H1 (cell line): ENCODE measurements around the gene RNF26. TPM values are rescaled to one million over a fixed set of nuclear protein-coding genes. Genes with fewer than 3 reads are reported as not detected.

Source experiments
- CTCF ChIA-PET: fragments of 300-600 bp; sonication (Branson Sonifier 250); formaldehyde crosslinking; loops from one replicate; lab custom pipeline; 2021; ENCODE audit not compliant: partially characterized antibody; lab: Charles Lee
- POLR2A ChIA-PET: fragments of 300-600 bp; sonication (Branson Sonifier 250); formaldehyde crosslinking; loops from one replicate; lab custom pipeline; 2021; ENCODE audit warnings: inconsistent platforms; ENCODE audit not compliant: partially characterized antibody; lab: Charles Lee
- DNase-seq, 2 experiments: peaks; one replicate each; pipeline versions ENCODE4 v3.0.0 to v3.0.0-alpha.2; 2010 to 2022; ENCODE audit warnings: low spot score in 2 of 2, low read depth in 1 of 2, mixed read lengths in 1 of 2
- FAIRE-seq: peaks from 2 replicates; lab custom pipeline; 2011; peaks lifted over from hg19 to GRCh38; lab: Jason Lieb, UNC
- H2AFZ ChIP-seq: 2 replicates; pipeline ENCODE4 v1.8.1; 2012; ENCODE audit warnings: low read length, inconsistent platforms
- H2AK5ac ChIP-seq: 2 replicates; pipeline ENCODE4 v1.6.1; 2013; ENCODE audit warnings: low read depth, low read length
- H2BK120ac ChIP-seq: replicated peaks from 2 replicates; pipeline ENCODE3; 2013; ENCODE audit warnings: low read depth, low read length, inconsistent platforms
- H2BK12ac ChIP-seq: 2 replicates; pipeline ENCODE4 v1.6.1; 2013; ENCODE audit warnings: low read depth, low read length
- H2BK15ac ChIP-seq: 2 replicates; pipeline ENCODE4 v1.6.1; 2013; ENCODE audit warnings: low read length
- H2BK20ac ChIP-seq: 2 replicates; pipeline ENCODE4 v1.6.1; 2013; ENCODE audit warnings: low read length
- H2BK5ac ChIP-seq: 2 replicates; pipeline ENCODE4 v1.6.1; 2013; ENCODE audit warnings: low read depth, low read length
- H3K14ac ChIP-seq: 2 replicates; pipeline ENCODE4 v1.6.1; 2013; ENCODE audit warnings: inconsistent platforms; ENCODE audit not compliant: insufficient read length
- H3K18ac ChIP-seq: 2 replicates; pipeline ENCODE4 v1.6.1; 2013; ENCODE audit warnings: low read length; ENCODE audit errors: extremely low read depth
- H3K23ac ChIP-seq: 2 replicates; pipeline ENCODE4 v1.6.1; 2013; ENCODE audit warnings: inconsistent platforms; ENCODE audit not compliant: insufficient read length
- H3K23me2 ChIP-seq: 2 replicates; pipeline ENCODE4 v1.6.1; 2013; ENCODE audit warnings: low read depth, low read length
- H3K27ac ChIP-seq: 2 replicates; pipeline ENCODE4 v1.6.1; 2011; ENCODE audit warnings: low read depth, low read length, inconsistent platforms
- H3K27me3 ChIP-seq, 4 experiments: replicated peaks in 1 of 4; 1 replicate in 1 of 4; 2 replicates in 3 of 4; pipeline versions ENCODE4 v1.6.1 to v1.8.1; 2011 to 2013; ENCODE audit warnings: low read length in 3 of 4, mild to moderate bottlenecking in 3 of 4, inconsistent platforms in 2 of 4, mixed read lengths in 2 of 4, moderate library complexity in 1 of 4; ENCODE audit not compliant: control insufficient read depth in 3 of 4, insufficient read depth in 3 of 4; ENCODE audit errors: extremely low read depth in 1 of 4
- H3K36me3 ChIP-seq, 4 experiments: 2 replicates each; pipeline versions ENCODE4 v1.6.1 to v1.8.1; 2011 to 2013; ENCODE audit warnings: mild to moderate bottlenecking in 4 of 4, low read length in 3 of 4, moderate library complexity in 2 of 4, control low read depth in 1 of 4, inconsistent platforms in 1 of 4; ENCODE audit not compliant: insufficient read depth in 4 of 4, control insufficient read depth in 2 of 4
- H3K4ac ChIP-seq: replicated peaks from 2 replicates; pipeline ENCODE3; 2013; ENCODE audit warnings: low read length, low read depth, mixed read lengths, inconsistent platforms; ENCODE audit not compliant: insufficient read length
- H3K4me1 ChIP-seq, 4 experiments: replicated peaks in 1 of 4; 1 replicate in 1 of 4; 2 replicates in 3 of 4; pipeline versions ENCODE4 v1.6.1 to v1.8.1; 2011 to 2013; ENCODE audit warnings: low read length in 3 of 4, inconsistent platforms in 2 of 4, mixed read lengths in 1 of 4; ENCODE audit not compliant: insufficient read depth in 4 of 4, control insufficient read depth in 3 of 4
- H3K4me2 ChIP-seq, 2 experiments: 2 replicates each; pipeline versions ENCODE4 v1.6.1 to v1.8.1; 2011 to 2013; ENCODE audit warnings: low read depth in 2 of 2, low read length in 2 of 2, control low read depth in 1 of 2, inconsistent platforms in 1 of 2, mild to moderate bottlenecking in 1 of 2; ENCODE audit not compliant: insufficient read depth in 1 of 2
- H3K4me3 ChIP-seq, 4 experiments: fragments of 200-600, 300-600 bp in 1 of 4; sonication (generic), shearing (Covaris generic), sonication (Bioruptor Twin) in 1 of 4; 2 replicates each; pipeline versions ENCODE4 v1.5.1 to v1.8.1; 2011 to 2016; ENCODE audit warnings: low read length in 4 of 4, low read depth in 3 of 4, control low read depth in 2 of 4, inconsistent platforms in 2 of 4, mild to moderate bottlenecking in 2 of 4, mixed read lengths in 1 of 4, moderate library complexity in 1 of 4; ENCODE audit not compliant: insufficient read depth in 2 of 4; ENCODE audit errors: extremely low read depth in 1 of 4
- H3K56ac ChIP-seq: replicated peaks from 2 replicates; pipeline ENCODE3; 2013; ENCODE audit warnings: low read depth, mild to moderate bottlenecking, mixed read lengths, low read length, inconsistent platforms; ENCODE audit not compliant: insufficient read length
- H3K79me1 ChIP-seq: 2 replicates; pipeline ENCODE4 v1.6.1; 2013; ENCODE audit warnings: low read depth, low read length, control low read depth
- H3K79me2 ChIP-seq, 2 experiments: 2 replicates each; pipeline versions ENCODE4 v1.6.1 to v1.8.1; 2012 to 2013; ENCODE audit warnings: low read length in 2 of 2, mild to moderate bottlenecking in 2 of 2, inconsistent platforms in 1 of 2; ENCODE audit not compliant: insufficient read depth in 2 of 2, control insufficient read depth in 1 of 2
- H3K9ac ChIP-seq, 4 experiments: replicated peaks in 1 of 4; 1 replicate in 1 of 4; 2 replicates in 3 of 4; pipeline versions ENCODE4 v1.6.1 to v1.8.1; 2011 to 2013; ENCODE audit warnings: low read depth in 3 of 4, low read length in 3 of 4, control low read depth in 2 of 4, mild to moderate bottlenecking in 2 of 4, moderate library complexity in 2 of 4, inconsistent platforms in 1 of 4; ENCODE audit errors: extremely low read depth in 1 of 4
- H3K9me3 ChIP-seq, 2 experiments: 2 replicates each; pipeline versions ENCODE4 v1.6.1 to v1.8.1; 2012 to 2013; ENCODE audit warnings: mild to moderate bottlenecking in 2 of 2, moderate library complexity in 2 of 2, control low read depth in 1 of 2, inconsistent platforms in 1 of 2, low read depth in 1 of 2, low read length in 1 of 2, mixed read lengths in 1 of 2; ENCODE audit not compliant: insufficient read depth in 2 of 2
- H4K20me1 ChIP-seq, 2 experiments: replicated peaks in 1 of 2; 2 replicates each; pipeline versions ENCODE3 to v1.8.1; 2011 to 2013; ENCODE audit warnings: inconsistent platforms in 2 of 2, low read length in 2 of 2, mild to moderate bottlenecking in 1 of 2; ENCODE audit not compliant: insufficient read depth in 2 of 2, control insufficient read depth in 1 of 2
- H4K5ac ChIP-seq: 2 replicates; pipeline ENCODE4 v1.6.1; 2013; ENCODE audit warnings: low read length, low read depth, mixed read lengths, inconsistent platforms; ENCODE audit not compliant: insufficient read length
- H4K8ac ChIP-seq: 2 replicates; pipeline ENCODE4 v1.8.0; 2013; ENCODE audit warnings: mild to moderate bottlenecking, moderate library complexity, low read length, inconsistent platforms; ENCODE audit not compliant: insufficient read depth; ENCODE audit errors: extremely low read depth
- H4K91ac ChIP-seq: replicated peaks from 2 replicates; pipeline ENCODE3; 2013; ENCODE audit warnings: low read length, mixed read lengths, inconsistent platforms; ENCODE audit not compliant: insufficient read length
- KDM5A ChIP-seq: fragments of 200-600 bp; IDR thresholded peaks from 2 replicates; pipeline ENCODE4 v1.7.1; 2012; ENCODE audit warnings: mild to moderate bottlenecking, low read length, inconsistent platforms, mixed read lengths
- RXRA ChIP-seq: IDR thresholded peaks from 2 replicates; pipeline ENCODE4 v1.6.1; 2011; ENCODE audit warnings: low read depth, mild to moderate bottlenecking, low read length, moderate library complexity; ENCODE audit not compliant: insufficient read depth
- SIX5 ChIP-seq: IDR thresholded peaks from 2 replicates; pipeline ENCODE4 v1.6.1; 2011; ENCODE audit warnings: mild to moderate bottlenecking, low read depth, low read length
- WGBS, 2 experiments: shearing (Covaris generic) in 1 of 2; methylation state at CpG; one replicate each; pipeline versions ENCODE4 v1.1.6 to v1.1.7; 2013 to 2015; ENCODE audit warnings: low lambda C conversion rate in 2 of 2, mixed read lengths in 2 of 2, inconsistent platforms in 1 of 2, low coverage in 1 of 2, missing lambda C conversion rate in 1 of 2; ENCODE audit not compliant: insufficient replicate concordance in 2 of 2, insufficient coverage in 1 of 2, insufficient read length in 1 of 2; ENCODE audit errors: extremely low coverage in 1 of 2, missing lambda C conversion rate in 1 of 2; 5-methylcytosine and 5-hydroxymethylcytosine counted together
- polyA plus RNA-seq, 7 experiments: library from polyadenylated mRNA; depleted of rRNA in 3 of 7; stranded (reverse) in 5 of 7; unstranded in 2 of 7; fragments of >200 nt in 5 of 7; fragments of 200-250 nt in 2 of 7; gene quantifications; 1 replicate in 5 of 7; 2 replicates in 1 of 7; 4 replicates in 1 of 7; pipeline versions ENCODE4 v1.2.1 to v1.2.3, GENCODE V29; 2011 to 2013; ENCODE audit warnings: missing spikeins in 2 of 7, mixed read lengths in 2 of 7
- total RNA-seq: library from RNA; stranded (reverse); fragmentation: NEBNext Ultra II Directional; extraction: Animal tissue kit (Norgen Biotek cat#: 25700); gene quantifications from 2 replicates; pipeline ENCODE4 v1.2.1, GENCODE V29; 2021

RNF26 gene
- total and polyA plus RNA-seq, 2 of the 8 experiments (the other 6 are each of a cell fraction or from before 2014, with no cell fraction given): 82.7 to 84.0 TPM

- Histone ChIP-seq H4K5ac (no peak overlapping the region), H3K23me2 (peaks cover 17% of the 10 kb centered on the region; the same call in 1 of the 2 replicates), H4K20me1 (peaks cover 3 to 9% of the 10 kb centered on the region in 2 experiments), H3K4me1 (peaks cover 5 to 29% (median 20%) of the 10 kb centered on the region in 4 experiments), H4K91ac (peak overlapping the region; percentile 62), H2AK5ac (peak overlapping the region; percentile 57; the same call in 1 of the 2 replicates), H3K4me2 (0 out of 4 replicates have a peak overlapping the region, but pooled peaks of 1 of the 2 experiments have one; percentile 56), H3K9me3 (no peaks in the 10 kb centered on the region), H3K56ac (no peak overlapping the region), H2BK12ac (no peak overlapping the region), H2BK20ac (no peak overlapping the region), H3K27me3 (peaks cover 12 to 44% (median 33%) of the 10 kb centered on the region in 4 experiments), H2BK120ac (no peak overlapping the region), H3K9ac (no peak overlapping the region), H3K27ac (no peak overlapping the region), H3K79me1 (peaks cover under 1% of the 10 kb centered on the region; the same call in 1 of the 2 replicates), H3K4ac (no peak overlapping the region), H3K18ac (no peak overlapping the region; the same call in 1 of the 2 replicates), H4K8ac (no peak overlapping the region; the same call in 1 of the 2 replicates), H3K4me3 (no peak overlapping the region), H3K23ac (no peak overlapping the region), H3K36me3 (no peaks in the 10 kb centered on the region), H2BK5ac (no peak overlapping the region), H3K14ac (no peak overlapping the region), H2BK15ac (peak overlapping the region; percentile 92; the same call in 1 of the 2 replicates), H2AFZ (no peak overlapping the region), H3K79me2 (peaks cover 0 to 2% of the 10 kb centered on the region in 2 experiments; a peak in 1 of 4 replicates)
- ChIA-PET POLR2A (interaction anchor here (1.3 to 2.5 kb wide), 3 partner anchors 20 to 75 kb away, joined by 3 to 12 read pairs (median 3); partner anchors contain the start of gene MCAM), CTCF (interaction anchor here (0.6 to 20.0 kb wide), 8 partner anchors 8 to 189 kb away, joined by 3 to 463 read pairs (median 22); partner anchors contain the start of genes MCAM and USP2)
- 95% methylated on average over 7 of the region's 7 CpGs; no CpG with 5 or more reads in 1 of the 2 experiments for WGBS, 2 experiments
- FAIRE-seq (no peak), DNase-seq (no peak)
- TF ChIP-seq RXRA (no peak), SIX5 (no peak), KDM5A (no peak)
These were observed 7.6 kb downstream of the RNF26 start for GRCh38 chr11:119342023-119342300.
